NCI-H526 treated with DMSO at 0.1 percent for 48 hours (cell line): ENCODE data around the gene LPAR5.
A peak's percentile ranks its signal among the peaks of the same experiment; 100 is the strongest.
"Not testable (repeated sequence)": the region's sequence is repeated elsewhere in the genome, so short reads cannot be mapped to it uniquely, and the experiment has no call there.

Experiments used
- DNase-seq: peaks from one replicate; lab custom pipeline; 2025; lab: John Stamatoyannopoulos, UW

LPAR5 gene

DNA sequence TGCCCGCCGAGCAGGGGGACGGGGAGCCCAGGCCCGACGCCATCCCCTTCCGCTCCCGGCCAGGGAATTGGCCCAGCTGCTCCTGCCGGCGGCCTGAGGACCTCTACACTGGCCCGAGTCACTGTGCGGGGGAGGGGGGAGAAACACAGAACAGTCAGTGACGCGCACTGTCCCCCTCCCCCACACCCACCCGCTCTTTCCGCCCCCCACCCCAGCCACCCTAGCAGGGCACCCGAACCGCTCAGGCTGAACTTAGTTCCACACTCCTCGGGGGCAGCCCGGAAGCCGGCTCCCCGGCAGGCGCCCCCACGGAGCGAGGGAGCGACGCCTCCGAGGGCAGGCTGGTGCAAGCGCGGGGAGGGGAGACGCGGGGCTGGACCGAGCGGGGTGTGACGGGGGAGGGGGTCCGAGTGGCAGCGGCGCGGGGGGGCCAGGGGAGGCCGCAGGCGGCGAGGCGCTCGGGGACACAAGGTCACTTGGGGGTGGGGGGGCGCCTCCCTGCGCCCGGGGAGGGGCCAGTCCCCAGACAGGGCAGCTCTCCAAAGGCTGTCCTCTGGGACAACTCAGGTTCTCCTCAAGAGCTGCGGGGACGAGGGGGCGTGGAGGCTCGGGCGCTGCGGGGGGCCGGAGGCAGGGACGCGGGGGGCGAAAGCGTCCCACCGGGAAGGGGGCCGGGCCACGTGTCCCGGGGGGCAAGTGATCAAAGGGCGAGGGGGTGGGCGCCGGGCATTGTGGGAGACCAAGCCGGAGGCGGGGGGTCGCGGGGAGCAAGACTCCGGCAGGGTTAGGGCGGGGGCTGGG lies 29.2 kb downstream of the LPAR5 start:
- no peak for DNase-seq

DNA sequence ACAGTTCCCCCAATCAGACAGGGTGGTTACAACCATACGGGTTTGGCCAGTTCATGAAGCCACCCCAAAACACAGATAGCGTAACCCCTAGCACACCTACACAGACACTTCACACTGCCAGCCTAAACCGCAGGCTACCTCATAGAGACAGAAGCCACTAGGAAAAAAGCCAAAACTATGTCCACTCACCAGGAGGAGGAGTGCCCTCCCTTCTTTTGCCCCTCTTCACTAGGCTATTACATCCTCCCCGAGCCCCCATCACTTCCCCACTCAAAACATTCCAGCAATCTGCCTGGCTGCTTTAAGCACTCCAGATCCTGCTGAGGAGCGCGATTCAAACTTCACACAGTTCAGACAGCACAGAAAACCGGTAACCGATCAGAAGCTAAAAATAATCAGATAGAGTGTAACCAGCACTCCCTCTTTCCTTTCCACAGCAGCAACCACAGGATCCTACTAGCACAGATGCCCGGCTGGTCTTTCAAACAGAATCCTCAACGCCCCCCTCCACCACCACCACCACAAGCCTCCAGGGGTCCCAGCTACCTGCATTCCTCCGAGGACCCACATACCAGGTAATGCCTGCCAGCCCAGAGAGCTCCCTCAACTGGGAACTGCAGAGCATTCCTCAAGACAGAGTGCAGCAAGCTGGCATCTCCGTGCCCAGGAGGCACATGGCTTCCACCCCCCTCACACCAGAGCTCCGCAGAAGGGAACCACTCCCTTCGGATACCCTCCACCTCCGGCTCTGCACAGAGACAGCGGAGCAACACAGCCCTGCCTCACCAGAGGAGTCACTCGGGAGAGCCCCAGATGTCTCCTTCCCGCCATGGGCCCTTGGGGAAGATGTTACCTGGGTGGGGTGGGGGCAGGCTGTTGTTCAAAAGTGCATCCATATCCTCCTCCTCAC lies 30.1 kb downstream of the LPAR5 start:
- DNase-seq, result no peak

GRCh38 chr12:6604259-6605029 lies 31.3 kb downstream of the LPAR5 start:
- DNase-seq, result no peak

GRCh38 chr12:6603095-6603567 lies 32.6 kb downstream of the LPAR5 start:
- DNase-seq, result no peak

DNA sequence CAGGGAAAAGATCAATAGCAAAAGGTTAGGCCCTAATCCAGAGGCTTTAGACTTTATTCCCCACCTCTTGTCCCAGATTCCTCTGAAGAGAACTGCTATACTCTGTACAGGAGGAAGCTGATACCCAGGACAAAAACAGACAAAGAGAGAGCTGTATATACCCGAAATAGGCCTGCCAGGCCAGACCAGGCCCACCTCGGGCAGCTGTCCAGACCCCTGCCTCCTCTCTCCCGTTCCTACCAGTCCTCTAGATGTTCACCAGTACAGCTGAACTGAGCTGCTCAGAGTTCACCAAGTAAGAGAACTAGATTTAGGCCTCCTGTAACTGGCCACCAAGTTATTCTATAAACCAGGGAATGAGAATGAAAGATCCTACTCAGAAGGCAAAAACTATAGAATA lies 33.2 kb downstream of the LPAR5 start:
- DNase-seq, result no peak

DNA sequence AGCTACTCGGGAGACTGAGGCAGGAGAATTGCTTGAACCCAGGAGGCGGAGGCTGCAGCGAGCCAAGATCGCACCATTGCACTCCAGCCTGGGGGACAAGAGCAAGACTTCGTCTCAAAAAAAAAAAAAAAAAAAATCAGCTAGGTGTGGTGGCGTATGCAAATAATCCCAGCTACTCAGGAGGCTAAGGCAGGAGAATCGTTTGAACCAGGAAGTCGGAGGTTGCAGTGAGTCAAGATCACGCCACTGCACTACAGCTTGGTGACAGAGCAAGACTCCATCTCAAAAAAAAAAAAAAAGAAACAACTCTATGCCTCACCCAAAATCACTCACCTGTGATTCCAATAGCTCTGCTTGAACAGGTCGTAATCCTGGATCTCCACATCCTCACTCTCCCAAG lies 40.1 kb downstream of the LPAR5 start:
- DNase-seq, result not testable (repeated sequence)

DNA sequence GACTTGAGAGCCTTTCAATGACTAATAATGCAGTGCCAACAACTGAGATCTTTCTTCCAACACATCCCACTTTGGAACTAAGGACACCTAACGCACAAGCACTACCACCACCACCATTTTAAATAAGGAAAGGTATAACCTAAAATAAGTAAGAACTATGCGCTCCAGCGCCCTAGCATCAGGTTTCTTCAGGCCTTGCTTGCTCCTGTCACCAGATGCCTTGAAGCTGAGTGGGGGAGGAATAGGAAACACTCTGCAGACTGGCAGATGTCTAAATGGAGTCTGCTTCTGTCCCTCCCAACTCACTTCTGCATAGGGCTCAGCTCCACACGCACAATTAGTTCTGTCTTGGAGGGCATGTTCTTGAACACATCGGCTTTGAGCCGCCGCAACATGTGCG lies 43.7 kb downstream of the LPAR5 start:
- DNase-seq, result no peak

DNA sequence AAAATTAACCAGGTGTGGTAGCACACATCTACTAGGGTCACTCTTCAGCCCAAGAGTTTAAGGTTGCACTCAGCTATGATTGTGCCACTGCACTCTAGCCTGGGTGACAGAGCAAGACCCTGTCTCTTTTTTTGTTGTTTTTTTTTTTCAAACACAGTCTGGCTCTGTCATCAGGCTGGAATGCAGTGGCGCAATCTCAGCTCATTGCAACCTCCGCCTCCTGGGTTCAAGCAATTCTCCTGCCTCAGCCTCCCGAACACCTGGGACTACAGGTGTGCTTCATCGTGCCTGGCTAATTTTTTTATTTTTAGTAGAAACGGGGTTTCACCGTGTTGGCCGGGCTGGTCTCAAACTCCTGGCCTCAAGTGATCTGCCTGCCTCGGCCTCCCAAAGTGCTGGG lies 49.2 kb downstream of the LPAR5 start:
- not testable (repeated sequence) for DNase-seq

GRCh38 chr12:6584293-6584692 lies 51.5 kb downstream of the LPAR5 start:
- no peak for DNase-seq

GRCh38 chr12:6582959-6583358 lies 52.8 kb downstream of the LPAR5 start:
- no peak for DNase-seq

- DNase-seq, result no peak
These were observed 53.6 kb downstream of the LPAR5 start for GRCh38 chr12:6582196-6582595.

GRCh38 chr12:6575648-6576047 lies 60.1 kb downstream of the LPAR5 start:
- no peak for DNase-seq

DNA sequence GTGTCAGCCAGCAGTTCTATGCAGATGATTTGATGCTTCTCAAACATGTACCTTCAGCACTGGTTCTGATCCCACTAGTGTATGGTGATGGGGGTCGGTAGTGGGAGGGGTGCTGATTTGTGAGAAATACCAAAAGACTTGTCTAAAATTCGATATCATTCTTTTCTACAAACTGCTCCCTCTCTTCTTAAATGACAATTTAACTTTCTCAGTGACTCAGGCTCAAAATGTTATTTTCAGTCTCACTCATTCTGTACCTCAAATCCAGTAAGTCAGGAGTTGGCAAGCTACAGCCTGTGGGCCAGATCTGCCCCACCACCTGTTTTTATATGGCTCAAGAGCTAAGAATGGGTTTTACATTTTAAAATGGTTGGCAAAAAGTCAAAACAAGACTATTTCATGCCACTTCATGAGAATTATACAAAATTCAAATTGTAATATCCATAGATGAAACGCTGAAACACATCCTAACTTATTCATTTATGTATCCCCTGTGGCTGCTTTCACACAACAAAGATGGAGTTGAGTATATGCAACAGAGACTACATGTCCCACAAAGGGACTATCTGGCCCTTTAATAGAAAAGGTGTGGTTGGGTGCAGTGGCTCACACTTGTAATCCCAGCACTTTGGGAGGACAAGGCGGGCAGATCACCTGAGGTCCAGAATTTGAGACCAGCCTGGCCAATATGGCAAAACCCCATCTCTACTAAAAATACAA lies 61.0 kb downstream of the LPAR5 start:
- no peak for DNase-seq

DNA sequence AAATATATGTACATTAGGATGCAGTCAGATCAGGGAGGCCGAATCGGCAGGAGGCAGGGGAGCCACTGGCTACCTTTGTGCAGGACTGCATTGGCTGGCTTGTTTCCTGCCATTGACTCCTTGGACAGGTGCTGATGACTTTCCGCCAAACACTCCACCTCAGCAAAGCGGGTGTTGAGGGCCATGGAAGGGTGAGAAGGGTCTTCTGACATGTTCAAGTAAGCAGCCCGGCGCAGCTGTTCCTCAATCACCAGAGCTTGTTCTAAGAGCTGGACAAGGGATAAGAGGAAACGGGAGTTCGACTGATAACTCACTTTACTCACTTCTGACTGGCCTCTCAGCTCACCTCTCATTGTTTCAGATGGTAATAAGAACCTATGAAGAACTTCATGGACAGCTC lies 62.8 kb downstream of the LPAR5 start:
- DNase-seq, result no peak

- peak; percentile 39 for DNase-seq
These were observed 65.4 kb downstream of the LPAR5 start for GRCh38 chr12:6570264-6570887.

- DNase-seq, result no peak
These were observed 66.0 kb downstream of the LPAR5 start for GRCh38 chr12:6569786-6570185.

DNA sequence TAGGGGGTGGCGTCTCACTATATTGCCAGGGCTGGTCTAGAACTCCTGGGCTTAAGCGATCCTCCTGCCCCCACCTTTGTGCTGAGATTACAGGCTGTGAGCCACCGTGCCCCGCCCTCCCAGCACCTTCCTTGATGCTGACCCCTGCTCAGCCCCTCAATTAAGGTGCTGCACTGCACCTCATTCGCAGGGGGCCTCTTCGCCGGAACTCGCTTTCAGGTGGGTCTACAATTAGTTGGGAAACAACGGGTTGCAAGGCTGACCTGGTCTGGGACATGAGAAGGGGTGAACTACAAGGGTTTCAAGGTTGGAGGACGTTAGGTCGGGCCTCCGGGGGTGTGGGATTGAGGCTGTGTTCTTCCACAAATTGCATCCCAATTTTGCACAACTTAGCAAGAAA lies 66.4 kb downstream of the LPAR5 start:
- no peak for DNase-seq
